HCT116 (cell line): ENCODE measurements around the gene SLC12A7.

Experiments used
- CEBPB ChIP-seq: IDR thresholded peaks from 2 replicates; pipeline ENCODE4 v1.6.1; 2012; ENCODE audit warnings: low read depth
- EGR1 ChIP-seq: IDR thresholded peaks from 2 replicates; pipeline ENCODE4 v1.6.1; 2012; ENCODE audit warnings: low read depth
- ELF1 ChIP-seq: IDR thresholded peaks from 2 replicates; pipeline ENCODE4 v1.6.1; 2012; ENCODE audit warnings: low read depth, borderline replicate concordance
- EZH2 ChIP-seq: fragments of 200-600 bp; sonication (generic); IDR thresholded peaks from 2 replicates; pipeline ENCODE4 v1.6.1; 2017; ENCODE audit warnings: antibody characterized with exemption, mixed run types
- EZH2phosphoT487 ChIP-seq: fragments of 200-600 bp; IDR thresholded peaks from 2 replicates; pipeline ENCODE4 v1.6.1; 2018; ENCODE audit warnings: antibody characterized with exemption, borderline replicate concordance
- JUND ChIP-seq: IDR thresholded peaks from 2 replicates; pipeline ENCODE4 v1.6.1; 2012
- POLR2A ChIP-seq: IDR thresholded peaks from 2 replicates; pipeline ENCODE4 v1.7.0; 2011; ENCODE audit warnings: borderline replicate concordance; ENCODE audit not compliant: insufficient read depth, insufficient read length; ENCODE audit errors: extremely low read depth
- POLR2AphosphoS5 ChIP-seq: IDR thresholded peaks from 2 replicates; pipeline ENCODE4 v1.6.1; 2011; ENCODE audit warnings: mild to moderate bottlenecking, low read depth, low read length, moderate library complexity
- RAD21 ChIP-seq: IDR thresholded peaks from 2 replicates; pipeline ENCODE4 v1.6.1; 2012; ENCODE audit warnings: low read depth, mild to moderate bottlenecking
- SIN3A ChIP-seq: IDR thresholded peaks from 2 replicates; pipeline ENCODE4 v1.6.1; 2012; ENCODE audit warnings: low read depth
- YY1 ChIP-seq: IDR thresholded peaks from 2 replicates; pipeline ENCODE4 v1.6.1; 2011; ENCODE audit warnings: low read length, low read depth, moderate library complexity, mild to moderate bottlenecking; ENCODE audit not compliant: insufficient replicate concordance; ENCODE audit errors: extremely low read depth
- ZNF274 ChIP-seq: fragments of 200-500 bp; sonication (Bioruptor generic); IDR thresholded peaks from 2 replicates; pipeline ENCODE4 v1.6.1; 2014; ENCODE audit warnings: mild to moderate bottlenecking, low read depth, low read length, inconsistent platforms
- TF ChIP-seq, protein P1 (sequence below), 3 experiments: fragments of 200-600 bp in 1 of 3; sonication (generic) in 1 of 3; IDR thresholded peaks in 2 of 3; conservative IDR thresholded peaks in 1 of 3; 2 replicates each; pipeline ENCODE4 v1.5.1; 2012 to 2017; ENCODE audit warnings: low read depth in 2 of 3, low read length in 2 of 3, antibody characterized with exemption in 1 of 3, borderline replicate concordance in 1 of 3, control low read depth in 1 of 3, mild to moderate bottlenecking in 1 of 3, mixed read lengths in 1 of 3, mixed run types in 1 of 3, moderate library complexity in 1 of 3; ENCODE audit not compliant: insufficient read depth in 1 of 3
- TF ChIP-seq, protein P2 (sequence below): IDR thresholded peaks from 2 replicates; pipeline ENCODE4 v1.6.1; 2012

- TF ChIP-seq POLR2AphosphoS5 (no peak), POLR2A (no peak), SIN3A (no peak), EZH2phosphoT487 (no peak), CEBPB (no peak), EZH2 (no peak), ELF1 (no peak), ZNF274 (no peak), RAD21 (no peak), JUND (peak; percentile 73), YY1 (peak; percentile 26), EGR1 (no peak)
- TF ChIP-seq, protein P1, sequence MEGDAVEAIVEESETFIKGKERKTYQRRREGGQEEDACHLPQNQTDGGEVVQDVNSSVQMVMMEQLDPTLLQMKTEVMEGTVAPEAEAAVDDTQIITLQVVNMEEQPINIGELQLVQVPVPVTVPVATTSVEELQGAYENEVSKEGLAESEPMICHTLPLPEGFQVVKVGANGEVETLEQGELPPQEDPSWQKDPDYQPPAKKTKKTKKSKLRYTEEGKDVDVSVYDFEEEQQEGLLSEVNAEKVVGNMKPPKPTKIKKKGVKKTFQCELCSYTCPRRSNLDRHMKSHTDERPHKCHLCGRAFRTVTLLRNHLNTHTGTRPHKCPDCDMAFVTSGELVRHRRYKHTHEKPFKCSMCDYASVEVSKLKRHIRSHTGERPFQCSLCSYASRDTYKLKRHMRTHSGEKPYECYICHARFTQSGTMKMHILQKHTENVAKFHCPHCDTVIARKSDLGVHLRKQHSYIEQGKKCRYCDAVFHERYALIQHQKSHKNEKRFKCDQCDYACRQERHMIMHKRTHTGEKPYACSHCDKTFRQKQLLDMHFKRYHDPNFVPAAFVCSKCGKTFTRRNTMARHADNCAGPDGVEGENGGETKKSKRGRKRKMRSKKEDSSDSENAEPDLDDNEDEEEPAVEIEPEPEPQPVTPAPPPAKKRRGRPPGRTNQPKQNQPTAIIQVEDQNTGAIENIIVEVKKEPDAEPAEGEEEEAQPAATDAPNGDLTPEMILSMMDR (IDR thresholded peaks at IDR 0.05 in 2 of 3, conservative IDR thresholded peaks at IDR 0.05 in 1 of 3; ENCODE audit: borderline replicate concordance in 1 of 3, insufficient read depth in 1 of 3, low read depth in 2 of 3, low read length in 2 of 3): no peak
- TF ChIP-seq, protein P2, sequence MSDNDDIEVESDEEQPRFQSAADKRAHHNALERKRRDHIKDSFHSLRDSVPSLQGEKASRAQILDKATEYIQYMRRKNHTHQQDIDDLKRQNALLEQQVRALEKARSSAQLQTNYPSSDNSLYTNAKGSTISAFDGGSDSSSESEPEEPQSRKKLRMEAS: no peak; the same call in 1 of the 2 replicates
Measured at GRCh38 chr5:1161108-1161832, 49.4 kb upstream of the SLC12A7 start.
